Measurements from ENCODE around the gene CRK. TPM values are rescaled to one million over a fixed set of nuclear protein-coding genes. Genes with fewer than 3 reads are reported as not detected.

Gene CRK
- total RNA-seq, 1 experiment from 2014 or later = 72.3 TPM

- H3K4me3 Mint-ChIP-seq (ENCODE audit: unreplicated experiment) = no peak overlapping the region
- CTCF ChIA-PET = no interaction called here
Observed at GRCh38 chr17:1473170-1473569, 17.1 kb upstream of the CRK start.

GRCh38 chr17:1471911-1472821 is 16.1 kb upstream of the CRK start:
- H3K27me3 Mint-ChIP-seq (ENCODE audit: insufficient read depth, unreplicated experiment) = no peaks in the 10 kb centered on the region
- intact Hi-C loops (cut with micrococcal nuclease; ENCODE audit: unreplicated experiment) = no loop called here
- TF ChIP-seq CTCF (IDR thresholded peaks at IDR 0.05; ENCODE audit: insufficient read depth in 1 of 2, low read depth in 1 of 2, low read length in 1 of 2, severe bottlenecking in 1 of 2, unreplicated experiment in 1 of 2) = no peak
- H3K4me1 ChIP-seq = peaks cover 18% of the 10 kb centered on the region
- ChIA-PET POLR2A (interaction anchor here (0.5 kb wide), 1 partner anchor 68 kb away, joined by 4 read pairs; no protein-coding TSS in a partner anchor), CTCF (interaction anchor here (0.6 kb wide), 1 partner anchor 46 kb away, joined by 7 read pairs; no protein-coding TSS in a partner anchor)
- BruUV-seq (replicated peaks) = no TSS peak
- H3K4me1 Mint-ChIP-seq (ENCODE audit: low read depth, unreplicated experiment) = peaks cover 19% of the 10 kb centered on the region
- peaks cover 2% of the 10 kb centered on the region; the same call in 1 of the 2 replicates for H3K9me3 ChIP-seq
- no peaks in the 10 kb centered on the region for H3K9me3 Mint-ChIP-seq (ENCODE audit: unreplicated experiment)
- H3K4me3 ChIP-seq (ENCODE audit: low read depth, low read length) = no peak overlapping the region
- peaks cover 82% of the 10 kb centered on the region for H3K36me3 Mint-ChIP-seq (ENCODE audit: insufficient read depth, unreplicated experiment)
- no peak overlapping the region for H3K4me3 Mint-ChIP-seq (ENCODE audit: unreplicated experiment)
- DNase-seq = no peak
- H3K36me3 ChIP-seq (ENCODE audit: control insufficient read depth, insufficient read depth, low read length) = peaks cover 5% of the 10 kb centered on the region
- no peaks in the 10 kb centered on the region for H3K27me3 ChIP-seq (replicated peaks; ENCODE audit: control insufficient read depth, insufficient read depth, low read length)
- H3K27ac Mint-ChIP-seq (ENCODE audit: unreplicated experiment) = no peak overlapping the region

More at GRCh38 chr17:1473170-1473569, 17.1 kb upstream of the CRK start:
- POLR2A ChIA-PET = no interaction called here
- TF ChIP-seq CTCF (IDR thresholded peaks at IDR 0.05; ENCODE audit: insufficient read depth in 1 of 2, low read depth in 1 of 2, low read length in 1 of 2, severe bottlenecking in 1 of 2, unreplicated experiment in 1 of 2) = peak in 1 of 2 experiments; percentile 26
- Mint-ChIP-seq H3K9me3 (ENCODE audit: unreplicated experiment) (no peaks in the 10 kb centered on the region), H3K27ac (ENCODE audit: unreplicated experiment) (no peak overlapping the region), H3K36me3 (ENCODE audit: insufficient read depth, unreplicated experiment) (peaks cover 86% of the 10 kb centered on the region), H3K4me1 (ENCODE audit: low read depth, unreplicated experiment) (peaks cover 15% of the 10 kb centered on the region), H3K27me3 (ENCODE audit: insufficient read depth, unreplicated experiment) (no peaks in the 10 kb centered on the region)
- no peak for DNase-seq
- Histone ChIP-seq H3K4me1 (peaks cover 14% of the 10 kb centered on the region), H3K36me3 (ENCODE audit: control insufficient read depth, insufficient read depth, low read length) (peaks cover 7% of the 10 kb centered on the region), H3K27me3 (replicated peaks; ENCODE audit: control insufficient read depth, insufficient read depth, low read length) (no peaks in the 10 kb centered on the region), H3K4me3 (ENCODE audit: low read depth, low read length) (no peak overlapping the region), H3K9me3 (peaks cover 2% of the 10 kb centered on the region; the same call in 1 of the 2 replicates)
- BruUV-seq (replicated peaks) = no TSS peak
- intact Hi-C loops (cut with micrococcal nuclease; ENCODE audit: unreplicated experiment) = no loop called here

GRCh38 chr17:1471490-1471889 is 15.5 kb upstream of the CRK start:
- intact Hi-C loops (cut with micrococcal nuclease; ENCODE audit: unreplicated experiment) = no loop called here
- H3K27ac Mint-ChIP-seq (ENCODE audit: unreplicated experiment) = no peak overlapping the region
- no TSS peak for BruUV-seq (replicated peaks)
- peaks cover 6% of the 10 kb centered on the region for H3K36me3 ChIP-seq (ENCODE audit: control insufficient read depth, insufficient read depth, low read length)
- peaks cover 19% of the 10 kb centered on the region for H3K4me1 Mint-ChIP-seq (ENCODE audit: low read depth, unreplicated experiment)
- no peaks in the 10 kb centered on the region for H3K27me3 ChIP-seq (replicated peaks; ENCODE audit: control insufficient read depth, insufficient read depth, low read length)
- no peaks in the 10 kb centered on the region for H3K9me3 Mint-ChIP-seq (ENCODE audit: unreplicated experiment)
- H3K4me3 ChIP-seq (ENCODE audit: low read depth, low read length) = no peak overlapping the region
- H3K4me3 Mint-ChIP-seq (ENCODE audit: unreplicated experiment) = no peak overlapping the region
- no peak for TF ChIP-seq CTCF (IDR thresholded peaks at IDR 0.05; ENCODE audit: insufficient read depth in 1 of 2, low read depth in 1 of 2, low read length in 1 of 2, severe bottlenecking in 1 of 2, unreplicated experiment in 1 of 2)
- H3K9me3 ChIP-seq = peaks cover 2% of the 10 kb centered on the region; the same call in 1 of the 2 replicates
- POLR2A ChIA-PET = interaction anchor here (0.5 kb wide), 1 partner anchor 67 kb away, joined by 4 read pairs; no protein-coding TSS in a partner anchor
- H3K36me3 Mint-ChIP-seq (ENCODE audit: insufficient read depth, unreplicated experiment) = peaks cover 82% of the 10 kb centered on the region
- CTCF ChIA-PET = interaction anchor here (0.6 kb wide), 1 partner anchor 45 kb away, joined by 7 read pairs; no protein-coding TSS in a partner anchor
- peaks cover 18% of the 10 kb centered on the region for H3K4me1 ChIP-seq
- no peaks in the 10 kb centered on the region for H3K27me3 Mint-ChIP-seq (ENCODE audit: insufficient read depth, unreplicated experiment)
- no peak for DNase-seq

Data from Caco-2 (cell line).